ENCODE results near the gene EPB41L2.

DNA sequence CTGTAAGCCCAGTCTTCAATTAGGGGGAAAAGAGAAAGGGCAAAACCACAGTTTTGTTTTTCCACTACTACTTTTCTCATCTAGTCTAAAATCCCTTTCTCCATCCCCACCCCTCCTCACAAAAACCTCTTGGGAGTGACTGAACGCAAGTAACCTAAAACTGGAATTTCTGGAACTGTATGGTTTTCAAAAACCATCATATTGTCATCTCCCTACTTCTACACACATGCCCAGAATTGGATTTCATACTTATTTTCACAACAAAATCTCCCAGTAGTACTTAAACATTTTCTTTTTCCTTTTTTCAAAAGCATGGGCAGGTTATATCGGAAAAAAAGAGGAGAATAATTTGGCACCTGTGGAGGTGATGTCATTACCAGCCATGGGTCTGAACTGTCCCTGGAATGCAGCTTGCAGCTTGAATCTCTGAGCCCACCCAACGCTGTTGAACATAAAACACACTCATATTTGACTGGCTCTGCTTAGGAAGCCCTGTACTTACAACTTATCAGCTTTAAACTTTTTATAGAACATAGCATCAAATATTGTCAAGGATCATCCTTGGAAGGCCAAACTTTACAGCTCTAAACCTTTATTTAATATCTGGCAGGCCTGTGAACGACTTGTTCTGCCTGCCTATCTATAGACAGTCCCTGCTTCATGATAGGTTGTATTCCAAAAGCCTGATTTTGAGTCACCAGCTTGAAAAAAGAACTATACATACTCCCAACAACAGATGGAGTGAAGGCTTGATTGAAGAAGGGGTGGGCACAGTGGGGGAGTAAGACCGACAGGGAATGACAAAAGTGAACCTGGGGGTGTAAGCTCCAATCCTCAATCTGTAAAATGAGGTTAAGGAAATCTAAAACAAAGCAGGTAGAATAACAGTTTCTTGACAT lies 59.3 kb downstream of the EPB41L2 start:
- TF ChIP-seq, protein P1, sequence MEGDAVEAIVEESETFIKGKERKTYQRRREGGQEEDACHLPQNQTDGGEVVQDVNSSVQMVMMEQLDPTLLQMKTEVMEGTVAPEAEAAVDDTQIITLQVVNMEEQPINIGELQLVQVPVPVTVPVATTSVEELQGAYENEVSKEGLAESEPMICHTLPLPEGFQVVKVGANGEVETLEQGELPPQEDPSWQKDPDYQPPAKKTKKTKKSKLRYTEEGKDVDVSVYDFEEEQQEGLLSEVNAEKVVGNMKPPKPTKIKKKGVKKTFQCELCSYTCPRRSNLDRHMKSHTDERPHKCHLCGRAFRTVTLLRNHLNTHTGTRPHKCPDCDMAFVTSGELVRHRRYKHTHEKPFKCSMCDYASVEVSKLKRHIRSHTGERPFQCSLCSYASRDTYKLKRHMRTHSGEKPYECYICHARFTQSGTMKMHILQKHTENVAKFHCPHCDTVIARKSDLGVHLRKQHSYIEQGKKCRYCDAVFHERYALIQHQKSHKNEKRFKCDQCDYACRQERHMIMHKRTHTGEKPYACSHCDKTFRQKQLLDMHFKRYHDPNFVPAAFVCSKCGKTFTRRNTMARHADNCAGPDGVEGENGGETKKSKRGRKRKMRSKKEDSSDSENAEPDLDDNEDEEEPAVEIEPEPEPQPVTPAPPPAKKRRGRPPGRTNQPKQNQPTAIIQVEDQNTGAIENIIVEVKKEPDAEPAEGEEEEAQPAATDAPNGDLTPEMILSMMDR (conservative IDR thresholded peaks at IDR 0.05; ENCODE audit: low read depth, low read length) = no peak
- TF ChIP-seq EZH2 (IDR thresholded peaks at IDR 0.05; ENCODE audit: borderline replicate concordance, low read depth, low read length, poor library complexity, severe bottlenecking) = no peak
